ENCODE data around the gene CCNH.

- TF ChIP-seq POLR2A (IDR thresholded peaks at IDR 0.05) = no peak
- TF ChIP-seq, protein P1, sequence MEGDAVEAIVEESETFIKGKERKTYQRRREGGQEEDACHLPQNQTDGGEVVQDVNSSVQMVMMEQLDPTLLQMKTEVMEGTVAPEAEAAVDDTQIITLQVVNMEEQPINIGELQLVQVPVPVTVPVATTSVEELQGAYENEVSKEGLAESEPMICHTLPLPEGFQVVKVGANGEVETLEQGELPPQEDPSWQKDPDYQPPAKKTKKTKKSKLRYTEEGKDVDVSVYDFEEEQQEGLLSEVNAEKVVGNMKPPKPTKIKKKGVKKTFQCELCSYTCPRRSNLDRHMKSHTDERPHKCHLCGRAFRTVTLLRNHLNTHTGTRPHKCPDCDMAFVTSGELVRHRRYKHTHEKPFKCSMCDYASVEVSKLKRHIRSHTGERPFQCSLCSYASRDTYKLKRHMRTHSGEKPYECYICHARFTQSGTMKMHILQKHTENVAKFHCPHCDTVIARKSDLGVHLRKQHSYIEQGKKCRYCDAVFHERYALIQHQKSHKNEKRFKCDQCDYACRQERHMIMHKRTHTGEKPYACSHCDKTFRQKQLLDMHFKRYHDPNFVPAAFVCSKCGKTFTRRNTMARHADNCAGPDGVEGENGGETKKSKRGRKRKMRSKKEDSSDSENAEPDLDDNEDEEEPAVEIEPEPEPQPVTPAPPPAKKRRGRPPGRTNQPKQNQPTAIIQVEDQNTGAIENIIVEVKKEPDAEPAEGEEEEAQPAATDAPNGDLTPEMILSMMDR (IDR thresholded peaks at IDR 0.05) = no peak
These were observed 26.9 kb downstream of the CCNH start for GRCh38 chr5:87385802-87386201.
